Transverse colon (tissue), 4 donors: Measurements from ENCODE around the gene ZBED6. TPM values are rescaled to one million over a fixed set of nuclear protein-coding genes. Genes with fewer than 3 reads are reported as not detected.
A peak's percentile ranks its signal among the peaks of the same experiment; 100 is the strongest.

Experiments used
- DNase-seq: peaks from one replicate; pipeline ENCODE4 v3.0.0-alpha.2; 2019
- H3K27ac ChIP-seq, 4 donors: fragments of 200-600 bp; sonication (generic); 2 replicates each; pipeline ENCODE4 v1.5.1; 2016 to 2018; ENCODE audit warnings: inconsistent platforms in 4 of 4
- H3K27me3 ChIP-seq: fragments of 200-600 bp; sonication (generic); 2 replicates; pipeline ENCODE4 v1.5.1; 2017; ENCODE audit warnings: inconsistent platforms
- H3K36me3 ChIP-seq, 4 donors: fragments of 200-600 bp; sonication (generic); 2 replicates each; pipeline ENCODE4 v1.5.1; 2017 to 2019; ENCODE audit warnings: inconsistent platforms in 4 of 4
- H3K4me1 ChIP-seq, 4 donors: fragments of 200-600 bp; sonication (generic); 2 replicates each; pipeline ENCODE4 v1.5.1; 2017 to 2020; ENCODE audit warnings: inconsistent platforms in 4 of 4
- H3K4me3 ChIP-seq, 4 donors: fragments of 200-600 bp; sonication (generic); 1 replicate in 1 of 4; 2 replicates in 3 of 4; pipeline versions ENCODE4 v1.5.1 to v1.6.1; 2017 to 2019; ENCODE audit warnings: inconsistent platforms in 4 of 4
- H3K9me3 ChIP-seq, 2 donors: fragments of 200-600 bp; sonication (generic); 2 replicates each; pipeline ENCODE4 v1.5.1; 2017 to 2019; ENCODE audit warnings: inconsistent platforms in 2 of 2
- EP300 ChIP-seq: sonication (generic); formaldehyde crosslinking; IDR thresholded peaks from one replicate; pipeline ENCODE4 v1.6.1; 2017; ENCODE audit warnings: antibody characterized with exemption, low read depth
- POLR2A ChIP-seq: fragments of 450-650 bp; IDR thresholded peaks from one replicate; pipeline ENCODE4 v1.6.1; 2016; ENCODE audit warnings: antibody characterized with exemption, mild to moderate bottlenecking, moderate library complexity
- POLR2AphosphoS5 ChIP-seq, 3 donors: sonication (generic); formaldehyde crosslinking; IDR thresholded peaks; one replicate each; pipeline ENCODE4 v1.6.1; 2016; ENCODE audit warnings: antibody characterized with exemption in 3 of 3
- WGBS, 2 donors: methylation state at CpG; one replicate each; pipeline ENCODE4 v1.1.5; 2018; ENCODE audit warnings: low coverage in 1 of 2; 5-methylcytosine and 5-hydroxymethylcytosine counted together
- in situ Hi-C, 4 donors: fragments of 200-750 bp; cut with MboI; loops; one replicate each; pipeline versions ENCODE4 v1.15.0 to v1.15.1; 2017; ENCODE audit warnings: low sequenced_read_pairs in 3 of 4, low pct_ligation_motif_present in 1 of 4, low pct_unique_long_range_greater_than_20kb in 1 of 4
- intact Hi-C: fragments of 100-400 bp; cut with DNase I; formaldehyde crosslinking; loops from one replicate; pipeline ENCODE4 v1.15.1; 2023; ENCODE audit warnings: low total_unique reads
- total RNA-seq, 4 donors: library from RNA; depleted of rRNA; stranded (reverse); fragments of >200 nt; gene quantifications; one replicate each; pipeline ENCODE4 v1.1.0, GENCODE V29; 2016
- TF ChIP-seq, protein P1 (sequence below), 5 experiments: fragments of 200-600 bp in 3 of 5; fragments of 450-650 bp in 2 of 5; sonication (generic) in 3 of 5; IDR thresholded peaks; 1 replicate in 2 of 5; 2 replicates in 3 of 5; pipeline ENCODE4 v1.5.1; 2016 to 2017; ENCODE audit warnings: antibody characterized with exemption in 5 of 5, inconsistent platforms in 3 of 5, mild to moderate bottlenecking in 2 of 5, moderate library complexity in 1 of 5

The ZBED6 gene
- total RNA-seq, 4 donors from 2014 or later: 12.7 to 29.7 (median 23.6) TPM

DNA sequence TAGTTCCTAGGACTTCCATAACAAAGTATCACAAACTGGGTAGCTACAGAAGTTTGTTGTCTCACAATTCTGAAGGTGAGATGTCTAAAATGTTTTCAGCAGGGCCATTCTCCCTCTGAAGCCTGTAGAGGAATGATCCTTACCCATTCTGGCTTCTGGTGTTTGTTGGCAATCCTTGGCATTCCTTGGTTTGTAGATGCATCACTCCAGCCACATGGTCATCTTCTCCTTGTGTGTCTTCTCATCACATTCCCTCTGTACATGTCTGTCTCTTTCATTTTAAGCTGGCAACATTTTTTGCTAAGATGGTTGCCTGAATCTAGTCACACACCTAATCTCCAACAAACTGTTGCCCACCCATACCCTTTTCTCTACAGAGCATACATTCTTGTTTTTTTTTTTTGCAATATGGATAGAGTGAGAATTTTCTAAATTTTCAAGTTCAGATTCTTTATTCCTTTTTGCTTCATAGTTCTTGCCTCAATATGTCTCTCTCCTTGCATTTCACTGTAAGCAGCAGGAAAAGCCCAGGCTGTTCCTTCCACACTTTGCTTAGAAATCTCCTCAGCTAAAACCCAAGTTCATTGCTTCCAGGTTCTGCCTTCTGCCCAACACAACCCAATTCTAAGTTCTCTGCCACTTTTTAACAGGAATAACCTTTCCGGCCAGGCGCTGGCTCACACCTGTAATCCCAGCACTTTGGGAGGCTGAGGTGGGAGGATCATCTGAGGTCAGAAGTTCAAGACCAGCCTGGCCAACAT, 18.3 kb downstream of the ZBED6 start:
- peaks cover 0 to 36% (median 17%) of the 10 kb centered on the region in 4 donors for H3K36me3 ChIP-seq
- no peak overlapping the region for H3K27ac ChIP-seq
- 93 to 100% methylated on average over 2 of the region's 2 CpGs for WGBS, 2 donors
- H3K4me1 ChIP-seq: no peaks in the 10 kb centered on the region
- intact Hi-C loops: no loop called here
- no peaks in the 10 kb centered on the region for H3K9me3 ChIP-seq
- no peaks in the 10 kb centered on the region for H3K27me3 ChIP-seq
- DNase-seq: no peak
- TF ChIP-seq EP300: no peak
- TF ChIP-seq POLR2AphosphoS5 (IDR thresholded peaks at IDR 0.05): no peak
- TF ChIP-seq POLR2A: no peak
- TF ChIP-seq, protein P1, sequence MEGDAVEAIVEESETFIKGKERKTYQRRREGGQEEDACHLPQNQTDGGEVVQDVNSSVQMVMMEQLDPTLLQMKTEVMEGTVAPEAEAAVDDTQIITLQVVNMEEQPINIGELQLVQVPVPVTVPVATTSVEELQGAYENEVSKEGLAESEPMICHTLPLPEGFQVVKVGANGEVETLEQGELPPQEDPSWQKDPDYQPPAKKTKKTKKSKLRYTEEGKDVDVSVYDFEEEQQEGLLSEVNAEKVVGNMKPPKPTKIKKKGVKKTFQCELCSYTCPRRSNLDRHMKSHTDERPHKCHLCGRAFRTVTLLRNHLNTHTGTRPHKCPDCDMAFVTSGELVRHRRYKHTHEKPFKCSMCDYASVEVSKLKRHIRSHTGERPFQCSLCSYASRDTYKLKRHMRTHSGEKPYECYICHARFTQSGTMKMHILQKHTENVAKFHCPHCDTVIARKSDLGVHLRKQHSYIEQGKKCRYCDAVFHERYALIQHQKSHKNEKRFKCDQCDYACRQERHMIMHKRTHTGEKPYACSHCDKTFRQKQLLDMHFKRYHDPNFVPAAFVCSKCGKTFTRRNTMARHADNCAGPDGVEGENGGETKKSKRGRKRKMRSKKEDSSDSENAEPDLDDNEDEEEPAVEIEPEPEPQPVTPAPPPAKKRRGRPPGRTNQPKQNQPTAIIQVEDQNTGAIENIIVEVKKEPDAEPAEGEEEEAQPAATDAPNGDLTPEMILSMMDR (IDR thresholded peaks at IDR 0.05): no peak
- no peak overlapping the region for H3K4me3 ChIP-seq
- in situ Hi-C loops: no loop called here

DNA sequence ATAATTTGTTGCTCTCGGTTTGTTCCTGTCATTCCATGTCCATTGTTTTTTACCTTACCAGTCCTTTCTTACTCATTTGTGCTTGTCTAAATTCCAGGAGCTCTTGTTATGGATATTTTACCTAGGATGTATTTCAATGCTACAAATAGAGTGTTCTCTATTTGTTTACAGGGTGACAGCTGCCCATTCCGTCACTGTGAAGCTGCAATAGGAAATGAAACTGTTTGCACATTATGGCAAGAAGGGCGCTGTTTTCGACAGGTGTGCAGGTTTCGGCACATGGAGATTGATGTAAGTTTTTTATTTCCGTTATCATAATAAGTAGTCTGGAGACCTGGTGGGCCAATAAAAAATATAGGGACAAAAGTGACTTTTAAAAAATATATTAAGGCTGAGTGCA, 23.0 kb downstream of the ZBED6 start:
- in situ Hi-C loops: no loop called here
- intact Hi-C loops: no loop called here
- Histone ChIP-seq H3K4me3 (no peak overlapping the region), H3K27ac (no peak overlapping the region), H3K4me1 (no peaks in the 10 kb centered on the region), H3K27me3 (no peaks in the 10 kb centered on the region), H3K9me3 (no peaks in the 10 kb centered on the region), H3K36me3 (peaks cover 0 to 66% (median 28%) of the 10 kb centered on the region in 4 donors)
- TF ChIP-seq, protein P1 (IDR thresholded peaks at IDR 0.05): no peak
- no peak for TF ChIP-seq POLR2AphosphoS5 (IDR thresholded peaks at IDR 0.05)
- TF ChIP-seq EP300: no peak
- no peak for TF ChIP-seq POLR2A
- 88 to 95% methylated on average over 6 of the region's 6 CpGs for WGBS, 2 donors
- peak; percentile 24 for DNase-seq

DNA sequence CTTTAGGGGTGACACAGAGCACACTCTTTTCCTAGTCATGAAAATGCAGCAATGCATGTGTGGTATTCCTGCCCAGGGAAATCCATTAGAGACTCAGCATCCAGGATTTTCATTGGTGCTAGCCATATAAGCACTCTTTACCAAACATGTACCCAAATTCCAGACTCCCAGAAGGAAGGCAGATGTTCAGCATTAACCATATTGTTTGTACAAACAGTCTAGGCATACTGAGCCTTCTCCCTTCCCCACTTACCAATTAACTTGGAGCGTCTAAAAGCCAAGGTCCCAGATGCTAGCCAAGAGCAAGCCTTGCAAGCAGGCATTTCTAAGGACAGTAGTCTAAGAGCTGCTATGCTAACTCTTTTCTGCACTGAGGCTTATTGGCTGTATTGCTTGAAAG, 27.9 kb downstream of the ZBED6 start:
- Histone ChIP-seq H3K27me3 (no peaks in the 10 kb centered on the region), H3K9me3 (no peaks in the 10 kb centered on the region), H3K27ac (no peak overlapping the region), H3K4me3 (no peak overlapping the region), H3K4me1 (peaks cover 0 to 4% (median 0%) of the 10 kb centered on the region in 4 donors), H3K36me3 (peaks cover 0 to 50% (median 22%) of the 10 kb centered on the region in 4 donors)
- no peak for DNase-seq
- TF ChIP-seq POLR2A: no peak
- TF ChIP-seq, protein P1 (IDR thresholded peaks at IDR 0.05): no peak
- TF ChIP-seq POLR2AphosphoS5 (IDR thresholded peaks at IDR 0.05): no peak
- no peak for TF ChIP-seq EP300
- in situ Hi-C loops: no loop called here
- intact Hi-C loops: no loop called here
- WGBS, 2 donors: 76% methylated on average over 1 of the region's 1 CpG; no CpG with 5 or more reads in 1 of the 2 donors

DNA sequence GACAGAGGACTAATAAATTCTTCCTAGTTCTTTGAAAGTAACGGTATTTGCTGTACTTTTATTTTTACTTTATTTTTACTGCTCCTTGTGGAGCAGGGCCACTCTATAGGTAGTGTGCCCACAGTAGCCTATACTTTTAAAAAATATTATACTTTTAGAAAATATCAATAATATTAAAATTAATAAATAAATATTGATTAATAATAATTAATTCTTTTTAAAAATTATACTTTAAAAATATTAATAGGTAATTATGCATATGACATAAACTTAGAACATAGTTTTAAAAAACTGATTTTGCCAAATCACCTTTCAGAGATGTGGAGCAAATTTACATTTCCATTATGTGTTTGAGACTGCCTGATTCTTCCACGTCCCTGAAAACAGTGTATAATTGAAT, 30.8 kb downstream of the ZBED6 start:
- Histone ChIP-seq H3K27me3 (no peaks in the 10 kb centered on the region), H3K4me3 (no peak overlapping the region), H3K27ac (no peak overlapping the region), H3K9me3 (no peaks in the 10 kb centered on the region), H3K4me1 (peaks cover 0 to 9% (median 0%) of the 10 kb centered on the region in 4 donors), H3K36me3 (peaks cover 0 to 53% (median 21%) of the 10 kb centered on the region in 4 donors)
- TF ChIP-seq EP300 (no peak), POLR2A (no peak), POLR2AphosphoS5 (IDR thresholded peaks at IDR 0.05) (no peak)
- TF ChIP-seq, protein P1 (IDR thresholded peaks at IDR 0.05): no peak
- in situ Hi-C loops (no loop called here), intact Hi-C loops (no loop called here)
- 89 to 92% methylated on average over 2 of the region's 2 CpGs for WGBS, 2 donors
- no peak for DNase-seq
